C4-2B (cell line): ENCODE data around the gene FAM89B.

Experiments used
- CTCF ChIP-seq: fragments of 450-650 bp; conservative IDR thresholded peaks from 2 replicates; pipeline ENCODE4 v1.5.1; 2017; ENCODE audit warnings: mild to moderate bottlenecking
- ZFX ChIP-seq: fragments of 450-650 bp; IDR thresholded peaks from 2 replicates; pipeline ENCODE4 v1.6.1; 2017

GRCh38 chr11:65574811-65575567 lies 2.7 kb downstream of the FAM89B start:
- no peak for TF ChIP-seq CTCF
- TF ChIP-seq ZFX = no peak
